ENCODE data around the gene PAM. TPM values are rescaled to one million over a fixed set of nuclear protein-coding genes. Genes with fewer than 3 reads are reported as not detected.
A peak's percentile ranks its signal among the peaks of the same experiment; 100 is the strongest.

The PAM gene
- total RNA-seq, 2 experiments from 2014 or later: 15.1 to 16.1 TPM

DNA sequence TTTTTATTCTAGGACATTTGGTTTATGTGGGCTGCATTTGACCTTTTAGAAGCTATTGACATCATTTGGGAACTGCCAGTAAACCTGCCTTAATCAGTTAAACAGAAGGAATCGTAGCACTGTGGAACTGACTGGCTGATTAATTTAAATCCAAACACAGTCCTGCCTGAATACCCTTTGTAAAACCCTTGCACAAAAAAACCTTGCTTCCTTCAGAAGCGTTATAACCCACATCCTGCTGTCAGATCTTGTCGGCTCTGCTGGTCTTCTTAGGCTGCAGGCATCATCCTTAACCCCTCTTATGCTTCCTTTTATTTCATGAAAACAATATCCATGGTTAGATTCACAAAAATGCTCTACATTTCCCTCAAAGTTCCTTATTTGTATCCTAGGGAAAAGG, 46.3 kb downstream of the PAM start:
- DNase-seq: peak in 10 of 14 experiments; percentile 1 to 79 (median 8)
- no peaks in the 10 kb centered on the region for H3K36me3 ChIP-seq (ENCODE audit: insufficient read depth, low read length)
- no peaks in the 10 kb centered on the region for H3K9me3 Mint-ChIP-seq
- no peaks in the 10 kb centered on the region for H3K27me3 ChIP-seq (ENCODE audit: control insufficient read depth in 1 of 2, insufficient read depth in 2 of 2, low read length in 2 of 2)
- no peaks in the 10 kb centered on the region for H3K9me3 ChIP-seq (ENCODE audit: control insufficient read depth in 1 of 2, insufficient read depth in 1 of 2, low read length in 2 of 2)
- intact Hi-C loops (cut with DNase I, micrococcal nuclease): loop anchor here in 1 of 2 experiments (5.0 kb wide), 1 partner anchor 44 kb away; the partner anchor contains the start of gene PAM
- no peaks in the 10 kb centered on the region for H3K36me3 Mint-ChIP-seq (ENCODE audit: low read depth)
- H3K27ac Mint-ChIP-seq: no peak overlapping the region
- H3K4me3 Mint-ChIP-seq: peak overlapping the region; percentile 26
- H3K27ac ChIP-seq (ENCODE audit: low read depth in 1 of 2, low read length in 2 of 2): no peak overlapping the region
- no peak for TF ChIP-seq CTCF (IDR thresholded peaks at IDR 0.05)
- POLR2A ChIA-PET: interaction anchor here (1.4 kb wide), 1 partner anchor 319 kb away, joined by 3 read pairs; the partner anchor contains the start of gene PPIP5K2
- ATAC-seq (ENCODE audit: poor library complexity): peak; percentile 97
- H3K4me1 ChIP-seq (ENCODE audit: insufficient read depth, low read length): peaks cover 8% of the 10 kb centered on the region
- H3K4me1 Mint-ChIP-seq (ENCODE audit: low read depth): peaks cover 62% of the 10 kb centered on the region
- H3K27me3 Mint-ChIP-seq: no peaks in the 10 kb centered on the region
- no peak overlapping the region for H3K4me3 ChIP-seq (ENCODE audit: low read length)
- CTCF ChIA-PET: no interaction called here

- no peaks in the 10 kb centered on the region for H3K9me3 Mint-ChIP-seq
- CTCF ChIA-PET: no interaction called here
- Histone ChIP-seq H3K27me3 (ENCODE audit: control insufficient read depth in 1 of 2, insufficient read depth in 2 of 2, low read length in 2 of 2) (no peaks in the 10 kb centered on the region), H3K9me3 (ENCODE audit: control insufficient read depth in 1 of 2, insufficient read depth in 1 of 2, low read length in 2 of 2) (no peaks in the 10 kb centered on the region), H3K36me3 (ENCODE audit: insufficient read depth, low read length) (no peaks in the 10 kb centered on the region), H3K4me1 (ENCODE audit: insufficient read depth, low read length) (peaks cover 8% of the 10 kb centered on the region), H3K27ac (ENCODE audit: low read depth in 1 of 2, low read length in 2 of 2) (no peak overlapping the region), H3K4me3 (ENCODE audit: low read length) (no peak overlapping the region)
- intact Hi-C loops (cut with DNase I, micrococcal nuclease): loop anchor here in 1 of 2 experiments (5.0 kb wide), 1 partner anchor 46 kb away; the partner anchor contains the start of gene PAM
- H3K4me1 Mint-ChIP-seq (ENCODE audit: low read depth): peaks cover 57% of the 10 kb centered on the region
- ATAC-seq (ENCODE audit: poor library complexity): no peak
- TF ChIP-seq CTCF (IDR thresholded peaks at IDR 0.05): no peak
- H3K27ac Mint-ChIP-seq: no peak overlapping the region
- H3K36me3 Mint-ChIP-seq (ENCODE audit: low read depth): no peaks in the 10 kb centered on the region
- no peak overlapping the region for H3K4me3 Mint-ChIP-seq
- POLR2A ChIA-PET: interaction anchor here (1.4 kb wide), 1 partner anchor 317 kb away, joined by 3 read pairs; the partner anchor contains the start of gene PPIP5K2
- no peaks in the 10 kb centered on the region for H3K27me3 Mint-ChIP-seq
- no peak for DNase-seq
Observed at GRCh38 chr5:102802708-102803458, 47.8 kb downstream of the PAM start.

- Histone ChIP-seq H3K27me3 (ENCODE audit: control insufficient read depth in 1 of 2, insufficient read depth in 2 of 2, low read length in 2 of 2) (no peaks in the 10 kb centered on the region), H3K36me3 (ENCODE audit: insufficient read depth, low read length) (no peaks in the 10 kb centered on the region), H3K9me3 (ENCODE audit: control insufficient read depth in 1 of 2, insufficient read depth in 1 of 2, low read length in 2 of 2) (no peaks in the 10 kb centered on the region), H3K4me3 (ENCODE audit: low read length) (no peak overlapping the region), H3K27ac (ENCODE audit: low read depth in 1 of 2, low read length in 2 of 2) (no peak overlapping the region), H3K4me1 (ENCODE audit: insufficient read depth, low read length) (no peaks in the 10 kb centered on the region)
- ATAC-seq (ENCODE audit: poor library complexity) (no peak), DNase-seq (no peak)
- POLR2A ChIA-PET: no interaction called here
- Mint-ChIP-seq H3K27ac (no peak overlapping the region), H3K9me3 (no peaks in the 10 kb centered on the region), H3K36me3 (ENCODE audit: low read depth) (no peaks in the 10 kb centered on the region), H3K4me1 (ENCODE audit: low read depth) (peaks cover 17% of the 10 kb centered on the region), H3K27me3 (no peaks in the 10 kb centered on the region), H3K4me3 (no peak overlapping the region)
- intact Hi-C loops (cut with DNase I, micrococcal nuclease): no loop called here
- TF ChIP-seq CTCF (IDR thresholded peaks at IDR 0.05): no peak
- CTCF ChIA-PET: no interaction called here
Observed at GRCh38 chr5:102807878-102808502, 52.9 kb downstream of the PAM start.

Data from CD4-positive, alpha-beta T cell (primary cell).